Keratinocyte (primary cell): Measurements from ENCODE around the gene EEF2.

Experiments
- EZH2 ChIP-seq: IDR thresholded peaks from one replicate; pipeline ENCODE4 v1.6.1; 2012; ENCODE audit warnings: inconsistent platforms, mild to moderate bottlenecking, low read length, moderate library complexity
- TF ChIP-seq, protein P1 (sequence below), 3 experiments: IDR thresholded peaks in 1 of 3; conservative IDR thresholded peaks in 1 of 3; optimal IDR thresholded peaks in 1 of 3; 2 replicates in 2 of 3; 3 replicates in 1 of 3; pipeline versions ENCODE3 to v1.5.1; 2011; ENCODE audit warnings: low read length in 3 of 3, mild to moderate bottlenecking in 3 of 3, moderate library complexity in 2 of 3, control low read depth in 1 of 3, inconsistent platforms in 1 of 3; ENCODE audit not compliant: insufficient read depth in 2 of 3; ENCODE audit errors: extremely low read depth in 1 of 3

DNA sequence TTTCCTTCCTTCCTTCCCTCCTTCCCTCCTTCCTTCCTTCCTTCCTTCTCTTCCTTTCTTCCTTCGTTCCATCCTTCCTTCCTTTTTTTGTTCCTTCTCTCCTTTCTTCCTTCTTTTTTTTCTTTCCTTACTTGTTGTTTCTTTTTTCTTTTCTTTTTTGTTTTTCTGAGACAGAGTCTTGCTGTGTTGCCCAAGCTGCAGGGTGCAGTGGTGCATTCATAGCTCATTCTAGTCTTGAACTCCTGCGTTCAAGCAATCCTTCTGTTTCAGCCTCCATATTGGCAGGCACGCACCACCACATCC lies 5.5 kb upstream of the EEF2 start:
- TF ChIP-seq, protein P1, sequence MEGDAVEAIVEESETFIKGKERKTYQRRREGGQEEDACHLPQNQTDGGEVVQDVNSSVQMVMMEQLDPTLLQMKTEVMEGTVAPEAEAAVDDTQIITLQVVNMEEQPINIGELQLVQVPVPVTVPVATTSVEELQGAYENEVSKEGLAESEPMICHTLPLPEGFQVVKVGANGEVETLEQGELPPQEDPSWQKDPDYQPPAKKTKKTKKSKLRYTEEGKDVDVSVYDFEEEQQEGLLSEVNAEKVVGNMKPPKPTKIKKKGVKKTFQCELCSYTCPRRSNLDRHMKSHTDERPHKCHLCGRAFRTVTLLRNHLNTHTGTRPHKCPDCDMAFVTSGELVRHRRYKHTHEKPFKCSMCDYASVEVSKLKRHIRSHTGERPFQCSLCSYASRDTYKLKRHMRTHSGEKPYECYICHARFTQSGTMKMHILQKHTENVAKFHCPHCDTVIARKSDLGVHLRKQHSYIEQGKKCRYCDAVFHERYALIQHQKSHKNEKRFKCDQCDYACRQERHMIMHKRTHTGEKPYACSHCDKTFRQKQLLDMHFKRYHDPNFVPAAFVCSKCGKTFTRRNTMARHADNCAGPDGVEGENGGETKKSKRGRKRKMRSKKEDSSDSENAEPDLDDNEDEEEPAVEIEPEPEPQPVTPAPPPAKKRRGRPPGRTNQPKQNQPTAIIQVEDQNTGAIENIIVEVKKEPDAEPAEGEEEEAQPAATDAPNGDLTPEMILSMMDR (optimal IDR thresholded peaks at IDR 0.05 in 1 of 3, IDR thresholded peaks at IDR 0.05 in 1 of 3, conservative IDR thresholded peaks at IDR 0.05 in 1 of 3; ENCODE audit: extremely low read depth in 1 of 3, insufficient read depth in 2 of 3, low read length in 3 of 3) = no peak
- TF ChIP-seq EZH2 = no peak
